ENCODE results near the gene CHCHD3.

- TF ChIP-seq POLR2A (IDR thresholded peaks at IDR 0.05) (no peak), CTCF (IDR thresholded peaks at IDR 0.05) (no peak)
These were observed 180.6 kb downstream of the CHCHD3 start for GRCh38 chr7:132901241-132901640.

Data from right lobe of liver (tissue), 4 donors.